ENCODE measurements around the gene SORCS2.

The SORCS2 gene

DNA sequence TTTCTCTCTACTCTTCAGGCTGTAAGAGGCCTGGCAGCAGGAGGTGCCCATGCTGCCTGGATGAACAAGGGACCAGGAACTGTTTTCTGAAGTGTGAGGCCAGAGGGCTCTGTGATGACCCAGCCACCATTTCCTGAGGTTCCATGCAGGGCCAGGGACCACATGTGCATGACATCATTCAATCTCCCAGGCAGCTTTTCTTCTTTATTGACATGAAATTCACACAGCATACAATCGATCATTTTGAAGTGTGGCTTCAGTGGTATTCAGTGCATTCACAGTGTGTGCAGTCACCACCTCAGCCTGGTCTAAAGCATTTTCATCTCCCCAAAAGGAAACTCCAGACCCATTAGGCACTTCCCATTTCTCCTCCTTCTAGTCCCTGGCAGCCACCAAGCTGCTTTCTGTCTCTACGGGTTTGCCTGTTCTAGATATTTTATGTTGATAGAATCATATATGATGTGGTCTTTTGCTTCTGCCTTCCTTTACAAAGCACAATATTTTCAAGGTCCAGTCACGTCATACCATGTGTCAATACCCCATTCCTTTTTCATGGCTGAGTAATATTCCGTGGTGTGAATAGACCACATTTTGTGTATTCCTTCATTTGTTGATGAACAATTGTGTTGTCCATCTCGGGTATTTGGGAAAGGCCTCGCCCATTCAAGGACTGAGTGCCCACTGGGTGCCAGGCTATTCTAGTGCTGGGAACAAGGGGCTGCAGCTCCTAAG lies 149.3 kb downstream of the SORCS2 start:
- peak; percentile 31 for DNase-seq

DNA sequence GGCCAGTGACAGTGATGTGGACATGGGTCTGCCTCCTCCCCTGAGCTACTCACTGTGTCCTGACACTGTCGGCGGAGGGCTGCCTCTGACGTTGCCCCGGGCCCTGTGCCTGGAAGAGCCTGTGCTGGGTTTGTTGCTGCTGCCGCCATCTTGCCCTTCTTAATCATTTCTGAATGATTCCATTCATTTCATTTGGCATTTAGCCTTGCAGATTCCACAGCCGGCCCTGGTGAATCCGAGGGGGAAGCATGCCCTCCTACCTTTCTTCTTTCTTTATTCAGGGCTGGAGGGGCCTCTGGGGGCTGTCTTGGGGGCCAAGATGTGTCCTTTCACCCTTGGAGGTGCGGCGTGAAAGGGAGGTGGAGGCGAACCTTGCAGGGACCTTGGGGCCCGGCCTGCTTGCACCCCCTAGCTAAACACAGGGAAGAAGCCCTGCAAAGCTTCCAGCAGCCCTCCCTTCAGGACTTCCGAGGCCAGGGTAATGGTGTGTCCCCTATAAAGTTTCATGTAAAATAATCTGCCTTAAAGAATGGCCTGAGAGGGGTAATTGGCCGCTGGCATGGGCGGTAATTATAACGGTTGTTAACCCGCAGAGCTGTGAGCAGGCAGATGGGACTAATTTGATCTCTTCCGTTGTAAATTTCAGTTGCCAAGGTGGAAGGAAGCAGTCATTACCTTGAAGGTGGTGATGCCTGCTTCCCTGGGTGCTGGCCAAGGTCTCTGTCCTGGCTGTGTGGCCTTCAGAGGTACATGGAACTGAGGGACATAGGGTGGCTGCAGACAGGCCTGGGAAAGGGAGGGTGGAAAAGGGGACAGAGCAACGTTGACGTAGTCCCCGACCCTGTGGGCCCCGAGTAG lies 150.1 kb downstream of the SORCS2 start:
- DNase-seq, result no peak

DNA sequence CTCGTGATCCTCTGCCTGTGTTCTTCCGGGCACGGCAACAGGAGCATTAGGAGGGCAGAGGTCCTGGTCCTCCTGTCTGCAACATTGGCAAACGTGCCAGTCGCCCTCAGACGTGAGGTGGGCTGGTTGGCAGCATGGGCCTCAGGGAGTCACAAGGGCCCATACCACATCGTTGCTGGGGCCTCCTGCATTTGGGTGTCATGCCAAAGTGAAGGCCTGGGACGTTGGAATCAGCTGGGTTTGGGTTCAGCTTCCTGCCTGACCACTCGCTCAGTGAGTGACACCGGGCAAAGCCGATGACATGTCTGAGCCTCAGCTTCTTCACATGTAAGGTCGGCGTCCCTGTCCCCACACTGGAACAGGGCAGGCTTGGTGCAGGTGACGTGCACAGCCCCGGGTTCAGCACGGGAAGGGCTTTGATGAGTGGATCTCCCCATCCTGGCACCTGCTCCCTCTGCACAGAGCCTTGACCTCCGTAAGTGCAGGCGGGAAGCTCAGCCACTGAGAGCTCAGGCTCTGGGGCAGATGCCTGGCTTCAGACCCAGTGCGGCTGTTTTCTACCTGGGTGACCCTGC lies 150.8 kb downstream of the SORCS2 start:
- no peak for DNase-seq

DNA sequence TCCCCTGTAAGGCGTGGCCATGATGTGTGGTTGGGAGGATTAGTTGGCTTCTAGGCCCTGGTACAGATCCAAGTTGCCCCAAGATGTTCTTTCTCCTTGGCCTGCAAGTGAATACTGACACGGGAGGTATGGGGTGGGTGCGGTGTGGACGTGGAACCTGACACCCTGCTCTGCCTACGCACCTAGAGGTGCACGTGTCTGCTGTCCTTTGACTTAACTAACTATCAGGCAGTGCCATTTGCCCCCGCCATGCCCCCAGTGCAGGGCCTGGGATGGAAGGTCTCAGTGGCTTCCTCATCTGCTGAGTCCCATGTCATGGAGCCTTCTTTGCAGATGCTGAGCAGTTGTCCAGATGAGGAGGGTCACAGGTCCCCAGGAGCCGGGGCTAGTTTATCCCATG lies 151.6 kb downstream of the SORCS2 start:
- DNase-seq, result no peak

DNA sequence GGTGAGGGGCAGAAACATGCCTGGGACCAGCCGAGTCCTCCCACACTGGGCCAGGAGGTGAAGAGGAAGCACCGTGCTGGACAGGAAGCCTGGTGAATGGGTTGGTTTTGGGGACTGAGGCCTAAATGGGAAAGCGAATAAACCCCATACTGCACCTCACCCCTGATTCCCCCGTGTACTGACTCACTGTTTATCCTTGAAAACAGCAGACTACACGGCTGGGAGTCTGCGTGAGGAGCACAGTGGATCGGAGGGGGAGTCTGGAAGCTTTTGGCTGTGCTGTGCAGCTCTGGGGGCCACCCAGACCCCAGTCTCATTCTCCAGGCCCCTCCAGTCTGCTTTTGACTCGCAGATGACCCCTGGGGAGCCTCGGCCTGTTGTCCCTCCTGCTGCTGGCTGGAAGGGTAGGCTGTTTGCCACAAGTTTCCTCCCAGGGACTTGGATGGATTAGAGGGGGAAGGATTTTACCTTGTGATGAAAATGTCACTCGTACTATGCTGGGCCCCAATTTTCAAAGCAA lies 152.4 kb downstream of the SORCS2 start:
- DNase-seq, result no peak

DNA sequence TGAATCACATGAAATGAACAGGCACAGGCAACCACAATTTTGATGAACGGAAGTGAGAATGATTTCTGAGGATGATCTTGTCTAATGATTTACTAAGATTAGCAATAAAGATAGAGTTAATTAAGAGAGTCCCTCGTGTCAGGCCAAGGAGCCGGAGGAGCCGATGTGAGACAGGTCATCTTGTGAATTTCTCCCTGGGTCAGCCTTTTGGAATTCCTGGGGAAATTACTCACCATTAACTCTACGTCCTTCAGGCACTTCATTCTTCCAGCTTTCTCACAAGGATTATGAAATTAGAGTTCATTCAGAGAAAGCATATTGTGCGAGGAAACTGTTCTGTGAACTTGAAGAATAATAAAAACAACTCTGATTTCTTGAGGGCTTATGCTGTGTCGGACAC lies 155.6 kb downstream of the SORCS2 start:
- DNase-seq, result no peak

DNA sequence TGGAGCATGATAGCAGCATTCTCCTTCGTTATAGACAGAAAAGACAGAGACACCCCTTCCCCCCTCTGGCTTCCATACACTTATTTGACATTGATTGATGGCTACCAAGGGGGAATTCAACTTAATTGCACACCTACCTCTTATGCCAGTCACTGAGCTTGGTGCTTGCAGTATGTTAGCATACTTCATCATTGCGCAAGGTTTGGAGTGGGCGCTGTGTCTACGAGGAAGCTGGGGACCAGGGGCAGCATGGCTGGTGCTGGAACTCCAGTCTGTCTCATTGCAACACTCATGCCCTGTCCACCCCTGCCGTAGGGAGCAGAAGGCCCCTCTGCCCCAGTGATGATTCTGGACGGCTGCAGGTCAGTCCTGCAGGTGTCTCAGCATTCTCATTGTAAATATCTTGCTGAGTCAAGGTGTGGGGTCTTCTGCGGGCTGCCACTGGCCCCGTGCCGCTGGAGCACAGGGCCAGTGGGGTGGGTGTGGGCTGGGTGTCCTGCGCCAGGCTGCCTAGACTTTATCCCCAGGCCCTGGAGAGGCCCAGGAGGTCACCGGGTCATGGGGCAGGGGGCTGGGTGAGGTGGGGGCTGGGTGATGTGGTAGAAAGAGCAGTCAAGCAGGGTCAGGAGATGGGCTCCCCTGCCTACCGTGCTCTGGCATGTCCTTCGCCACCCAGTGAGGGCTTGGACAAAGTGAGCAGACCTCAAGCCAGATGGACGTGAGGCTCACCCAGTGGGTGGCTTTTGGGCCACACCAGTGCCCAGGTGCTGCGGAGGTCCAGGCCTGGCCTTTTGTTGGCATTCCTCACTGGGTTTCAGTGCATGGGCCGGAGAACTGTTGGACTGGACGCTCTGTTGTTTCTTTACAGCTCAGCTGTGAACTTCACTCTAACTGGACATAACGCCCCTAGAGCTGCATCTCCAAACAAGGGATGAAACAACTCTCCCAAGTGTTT lies 156.9 kb downstream of the SORCS2 start:
- DNase-seq, result no peak

DNA sequence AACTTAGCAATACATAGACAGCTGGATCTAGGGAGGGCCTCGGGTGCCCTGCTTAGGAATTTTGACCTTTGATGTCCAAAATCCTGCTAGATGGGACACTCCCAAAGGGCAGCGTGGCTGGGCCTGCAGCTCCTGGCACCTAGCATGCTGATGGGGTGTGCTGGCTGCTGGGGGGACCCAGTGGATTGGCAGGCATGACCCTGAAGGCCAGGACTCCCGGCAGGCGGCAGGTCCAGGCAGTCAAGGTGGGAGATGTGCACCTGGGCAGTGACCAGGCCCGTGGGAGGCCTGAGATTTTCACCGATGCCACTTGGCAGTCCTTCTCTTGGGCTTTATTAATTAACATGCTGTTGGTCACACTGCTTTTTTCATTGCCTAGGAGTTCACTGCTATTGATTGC lies 158.1 kb downstream of the SORCS2 start:
- no peak for DNase-seq

DNA sequence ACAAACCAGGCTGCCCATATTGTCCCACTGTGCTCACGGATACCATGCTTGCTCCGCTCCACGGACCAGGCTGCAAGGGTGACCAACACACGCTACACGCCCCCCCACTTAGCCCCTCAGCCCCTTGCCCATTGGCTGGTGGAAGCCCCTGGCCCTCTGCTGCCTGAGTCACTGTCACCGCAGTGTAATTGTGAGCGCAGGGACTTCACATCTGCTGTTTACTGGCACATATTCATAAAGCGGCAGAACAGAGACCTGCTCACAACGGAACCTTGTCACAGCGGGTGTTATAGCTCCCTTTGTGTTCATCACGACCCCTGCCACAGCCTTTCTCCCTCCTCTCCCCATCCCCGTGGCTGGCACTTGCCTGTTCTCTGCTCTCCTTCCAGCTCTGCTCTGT lies 158.7 kb downstream of the SORCS2 start:
- DNase-seq, result no peak

DNA sequence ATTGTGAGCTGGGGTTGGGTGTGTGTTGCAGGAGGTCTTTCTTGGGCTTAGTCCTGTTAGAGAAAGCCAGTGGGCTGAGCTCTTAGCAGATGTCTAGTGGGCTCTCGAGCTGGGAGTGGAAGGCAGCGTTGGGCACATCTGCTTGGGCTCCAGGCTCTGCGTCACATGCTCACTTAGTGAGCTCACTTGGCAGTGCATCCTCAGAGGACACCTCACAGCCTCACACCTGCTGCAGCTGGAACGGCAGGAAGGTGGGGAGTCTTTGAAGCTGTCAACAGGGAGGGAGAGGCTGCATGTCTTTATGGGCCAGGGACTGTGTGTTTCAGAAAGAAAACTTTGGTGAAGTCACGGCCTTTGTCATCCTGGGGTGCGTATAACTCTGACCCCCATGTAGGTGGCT lies 160.1 kb downstream of the SORCS2 start:
- DNase-seq, result peak; percentile 76

DNA sequence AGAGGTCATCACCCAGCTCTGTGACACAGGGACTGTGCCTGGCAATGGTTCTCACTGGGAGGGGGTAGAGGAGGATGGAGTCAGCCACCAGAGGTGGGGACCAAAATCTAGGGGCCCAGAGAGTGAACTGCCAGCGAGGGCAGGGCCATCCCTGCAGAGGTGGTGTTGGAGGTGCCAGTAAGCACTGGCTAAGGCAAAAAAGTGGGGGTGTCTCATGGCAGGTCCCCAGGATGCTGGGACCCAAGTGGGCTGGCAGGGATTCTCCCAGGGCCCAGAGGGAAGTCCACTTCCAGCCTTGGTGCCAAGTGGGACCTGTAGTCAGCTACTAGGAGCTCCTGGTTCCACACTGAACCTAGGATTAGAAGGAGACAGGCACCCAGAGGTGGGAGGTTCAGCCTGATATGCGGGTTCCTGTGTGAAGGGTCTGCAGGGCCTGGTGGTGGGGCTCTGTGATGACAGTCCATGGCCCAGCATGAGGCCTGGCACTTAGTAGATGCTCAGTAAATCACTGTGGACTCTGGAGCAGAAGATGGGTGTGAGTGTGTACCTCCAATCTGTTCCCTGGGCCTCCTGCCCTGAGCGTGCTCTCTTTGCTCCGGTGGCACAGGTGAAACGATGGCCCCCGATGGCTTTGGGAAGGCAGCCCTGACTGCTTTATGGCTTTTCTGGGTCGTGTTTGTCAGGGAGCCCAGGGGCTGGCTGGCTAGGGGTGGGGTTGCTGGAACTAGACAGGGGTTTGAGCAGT lies 160.9 kb downstream of the SORCS2 start:
- DNase-seq, result no peak

DNA sequence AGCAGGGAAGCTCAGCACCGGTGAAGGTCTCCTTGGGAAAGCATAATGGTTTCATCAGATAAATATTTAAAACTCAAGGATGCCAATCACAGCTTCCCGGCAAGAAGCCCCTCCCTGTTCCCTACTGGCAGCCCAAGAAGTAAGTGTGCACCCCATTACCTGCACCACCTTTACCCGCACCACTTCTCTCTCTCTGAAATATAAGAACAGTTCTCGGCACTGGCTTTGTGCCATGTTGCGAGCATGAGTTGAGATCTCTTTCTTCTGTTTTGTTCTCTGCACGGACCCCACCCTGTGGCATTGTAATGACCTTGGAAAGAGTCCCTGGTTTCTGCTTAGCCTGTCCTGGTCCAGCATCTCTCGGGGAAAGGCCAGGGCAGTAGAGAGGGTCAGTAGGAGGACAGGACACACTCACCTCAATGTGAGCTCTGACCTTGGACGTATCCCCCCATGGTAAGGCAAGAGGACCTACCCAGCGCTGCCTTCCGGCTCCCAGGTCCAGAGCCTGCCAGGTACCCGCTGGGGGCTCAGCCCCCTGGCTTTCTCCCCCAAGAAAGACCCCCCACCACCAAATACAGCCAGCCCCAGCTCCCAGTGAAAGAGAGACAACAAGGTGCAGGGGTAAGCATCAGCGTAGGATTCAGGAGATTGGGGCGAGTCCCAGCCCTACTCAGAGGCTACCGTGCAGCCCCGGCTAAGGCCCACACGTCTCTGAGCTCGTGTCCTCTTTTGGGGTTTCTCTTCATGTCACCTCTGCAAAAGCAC lies 161.7 kb downstream of the SORCS2 start:
- DNase-seq, result no peak

DNA sequence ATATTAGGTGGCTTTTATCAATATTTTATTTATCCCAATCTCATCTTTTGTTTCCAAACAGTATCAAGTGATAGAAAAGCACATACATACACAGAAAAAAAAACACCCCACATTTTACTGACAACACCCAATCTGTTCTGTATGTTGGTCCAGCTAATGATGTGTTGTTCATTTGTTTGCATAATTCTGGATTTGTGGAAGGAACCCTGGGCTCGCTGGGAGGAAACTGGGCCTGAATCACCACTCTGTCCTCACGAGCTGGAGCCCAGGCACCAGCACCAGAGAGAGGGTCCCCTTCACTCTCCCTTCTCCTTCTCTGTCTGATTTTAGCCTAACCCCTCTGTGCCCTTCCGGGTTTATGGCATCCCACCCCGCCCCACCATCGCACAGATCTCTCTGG lies 162.6 kb downstream of the SORCS2 start:
- DNase-seq, result no peak

DNA sequence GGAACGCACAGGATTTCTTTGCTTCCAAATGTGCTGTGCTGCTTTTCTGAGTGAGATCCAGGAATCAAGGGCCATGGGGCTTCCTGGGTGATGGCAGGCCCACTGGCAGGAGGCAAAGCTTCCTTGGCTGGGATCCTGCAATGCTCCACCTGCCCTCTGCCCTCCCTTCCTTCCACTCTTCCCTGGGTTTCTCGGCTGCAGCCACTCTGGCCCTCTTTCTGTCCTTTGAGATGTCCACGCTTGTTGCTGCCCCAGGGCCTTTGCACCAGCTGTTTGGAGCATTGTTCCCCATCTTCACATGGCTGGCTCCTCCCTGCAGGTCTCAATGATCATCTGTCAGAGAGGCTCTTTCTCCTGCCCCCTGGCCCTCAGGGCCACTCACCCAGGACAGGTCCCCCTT lies 163.5 kb downstream of the SORCS2 start:
- DNase-seq, result no peak

DNA sequence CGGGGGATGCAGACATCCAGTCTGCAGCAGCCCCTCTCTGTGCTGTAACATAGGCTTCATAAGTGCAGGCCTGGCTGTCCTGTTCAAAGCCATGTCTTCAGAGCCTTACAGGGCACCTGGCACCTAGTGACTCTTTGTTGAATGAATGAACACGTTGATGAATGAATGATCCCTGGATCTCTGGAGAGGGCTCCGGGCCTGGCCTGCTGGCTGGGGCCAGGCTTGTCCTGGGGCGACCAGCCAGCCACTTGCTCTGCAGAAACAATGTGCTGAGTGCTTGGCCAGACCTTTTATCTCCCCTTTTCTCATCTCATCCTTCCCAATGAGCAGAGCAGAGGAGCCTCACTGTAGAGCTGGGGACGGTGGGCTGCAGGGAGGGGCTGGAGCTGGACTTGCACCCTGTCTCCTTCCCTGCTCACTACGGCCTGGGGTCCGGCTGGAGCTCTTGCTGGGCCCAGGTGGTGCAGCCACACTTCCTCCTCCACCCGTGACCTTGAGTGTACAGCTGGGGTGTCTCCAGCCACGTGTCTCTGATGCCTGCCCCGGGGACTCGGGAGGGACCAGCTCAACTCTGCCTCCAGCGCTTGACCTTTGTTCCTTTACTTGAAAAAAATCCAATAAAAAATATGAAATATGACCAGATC lies 164.5 kb downstream of the SORCS2 start:
- no peak for DNase-seq

DNA sequence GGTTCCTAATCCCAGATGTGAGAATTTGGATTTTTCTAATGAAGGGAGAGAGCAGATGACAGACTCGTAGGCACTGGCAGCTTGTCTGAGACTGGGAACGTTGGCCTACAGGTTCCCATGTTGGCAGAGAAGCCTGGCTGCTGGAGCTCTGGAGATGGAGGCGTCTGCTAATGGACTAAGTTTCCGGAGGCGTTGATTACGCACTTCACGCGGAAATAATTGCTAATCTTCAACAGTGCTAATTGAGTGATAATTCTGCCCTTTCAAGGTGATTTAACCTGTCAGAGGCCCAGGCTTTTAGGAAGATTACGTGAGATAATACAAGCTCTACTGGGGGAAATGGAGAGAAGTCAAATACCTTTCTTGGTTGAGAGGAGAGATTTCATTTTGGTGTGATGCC lies 165.0 kb downstream of the SORCS2 start:
- no peak for DNase-seq

DNA sequence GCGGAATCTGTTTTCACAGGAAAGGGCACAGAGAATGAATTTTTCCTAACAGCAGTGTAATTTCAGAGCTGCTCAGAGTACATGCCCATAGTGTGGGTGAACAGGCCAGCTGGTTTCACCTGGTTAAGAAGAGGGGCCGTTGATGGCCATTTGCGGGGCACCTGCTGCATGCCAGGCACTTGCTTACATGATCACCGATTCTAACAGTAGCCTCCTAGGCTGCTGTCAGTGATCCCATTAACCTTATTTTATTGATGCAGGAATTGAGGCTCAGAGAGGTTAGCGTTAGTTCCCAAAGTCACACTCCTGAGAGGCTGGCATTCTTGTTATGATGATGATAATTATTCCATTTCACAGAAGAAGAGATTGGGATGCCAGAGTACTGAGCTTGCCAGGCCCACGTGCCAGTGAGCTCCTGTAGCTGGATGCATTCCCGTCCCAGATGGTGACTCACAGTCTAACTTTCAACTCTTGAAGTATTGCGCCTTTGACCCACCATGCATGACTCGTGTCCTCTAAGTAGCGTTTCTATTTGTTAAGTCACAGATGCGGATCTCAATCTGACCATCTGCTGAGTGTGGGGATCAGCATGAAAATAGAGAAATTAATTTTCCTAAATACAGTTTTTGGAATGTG lies 165.9 kb downstream of the SORCS2 start:
- peak; percentile 87 for DNase-seq

DNA sequence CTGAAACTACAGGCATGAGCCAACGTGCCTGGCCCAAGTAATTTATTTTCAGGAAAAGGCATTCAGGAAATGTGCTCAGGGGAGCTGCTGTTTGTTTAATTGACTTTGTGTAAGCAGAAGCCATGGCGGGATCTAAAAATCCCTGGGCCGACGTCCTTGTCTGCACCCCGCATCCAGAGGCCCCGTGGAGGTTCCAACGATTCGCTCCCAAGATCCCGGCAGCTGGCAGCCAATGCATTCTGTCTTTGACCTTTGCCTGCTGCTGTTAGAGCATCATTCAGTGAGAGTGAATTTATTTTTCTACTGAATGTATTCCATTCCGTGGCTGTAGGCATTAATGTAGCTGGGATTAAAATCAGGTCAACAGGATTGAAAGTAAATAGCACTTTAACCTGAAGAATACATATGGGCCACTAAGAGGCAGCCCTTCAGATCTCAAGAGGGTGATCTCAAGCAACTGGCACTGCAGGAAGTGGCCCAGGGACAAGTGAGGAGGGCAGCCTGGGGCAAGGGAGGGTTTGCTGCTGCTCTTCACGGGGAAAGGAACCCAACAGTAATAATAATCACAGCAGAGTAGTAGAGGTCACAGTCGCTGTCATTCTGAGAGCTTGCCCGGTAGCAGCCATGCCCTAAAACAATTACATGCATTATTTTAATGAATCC lies 167.2 kb downstream of the SORCS2 start:
- peak; percentile 95 for DNase-seq

DNA sequence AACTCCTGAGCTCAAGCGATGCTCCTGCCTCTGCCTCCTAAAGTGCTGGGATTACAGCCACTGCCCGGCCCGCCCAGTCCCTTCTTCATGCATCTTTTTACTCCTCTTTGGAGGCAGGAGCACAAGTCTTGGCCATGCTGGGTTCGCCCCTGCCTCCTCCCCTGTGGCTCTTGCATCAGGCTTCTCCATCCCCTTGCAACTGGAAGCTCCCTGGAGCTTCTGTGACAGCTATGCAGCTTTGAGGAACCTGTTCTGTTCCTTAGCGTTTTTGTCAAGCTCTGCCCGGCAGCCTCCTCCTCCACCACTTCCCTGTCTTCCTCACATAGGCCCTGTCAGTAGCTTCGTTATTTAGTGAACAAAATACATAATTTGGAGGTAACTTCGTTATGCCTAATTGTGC lies 168.5 kb downstream of the SORCS2 start:
- no peak for DNase-seq

All from DMS53 (cell line).